Gastrocnemius medialis (tissue), 4 donors: ENCODE measurements around the gene POLE. TPM values are rescaled to one million over a fixed set of nuclear protein-coding genes. Genes with fewer than 3 reads are reported as not detected.

ENCODE experiments used
- ATAC-seq, 2 donors: fragments of 150-250 bp; one replicate each; pipeline ENCODE4 v1.9.1; 2016
- DNase-seq, 2 donors: peaks; one replicate each; pipeline ENCODE4 v3.0.0-alpha.2; 2019
- H3K27ac ChIP-seq, 4 donors: fragments of 200-600 bp; sonication (generic); 1 replicate in 1 of 4; 2 replicates in 3 of 4; pipeline ENCODE4 v1.5.1; 2016 to 2018; ENCODE audit warnings: mild to moderate bottlenecking in 2 of 4, moderate library complexity in 1 of 4
- H3K27me3 ChIP-seq, 3 donors: fragments of 200-600 bp; sonication (generic) in 2 of 3; 1 replicate in 1 of 3; 2 replicates in 2 of 3; pipeline versions ENCODE4 v1.5.1 to v1.6.0; 2016 to 2019; ENCODE audit warnings: mild to moderate bottlenecking in 1 of 3, moderate library complexity in 1 of 3
- H3K36me3 ChIP-seq, 2 donors: fragments of 200-600 bp; sonication (generic) in 1 of 2; one replicate each; pipeline ENCODE4 v1.5.1; 2017 to 2018
- H3K4me1 ChIP-seq, 2 donors: fragments of 200-600 bp; sonication (generic) in 1 of 2; one replicate each; pipeline ENCODE4 v1.5.1; 2016 to 2017; ENCODE audit warnings: mild to moderate bottlenecking in 2 of 2
- H3K4me3 ChIP-seq, 4 donors: fragments of 200-600 bp; sonication (generic) in 3 of 4; 1 replicate in 1 of 4; 2 replicates in 3 of 4; pipeline ENCODE4 v1.5.1; 2016 to 2019; ENCODE audit warnings: mild to moderate bottlenecking in 2 of 4
- H3K9me3 ChIP-seq, 3 donors: fragments of 200-600 bp; sonication (generic) in 2 of 3; 1 replicate in 1 of 3; 2 replicates in 2 of 3; pipeline ENCODE4 v1.5.1; 2016 to 2019
- POLR2A ChIP-seq, 2 donors: fragments of 450-650 bp; IDR thresholded peaks; one replicate each; pipeline ENCODE4 v1.6.1; 2017; ENCODE audit warnings: antibody characterized with exemption in 2 of 2, mild to moderate bottlenecking in 2 of 2, moderate library complexity in 2 of 2
- in situ Hi-C, 4 donors: fragments of 200-750 bp; cut with MboI; loops; one replicate each; pipeline versions ENCODE4 v1.15.0 to v1.8.0; 2017; ENCODE audit warnings: low sequenced_read_pairs in 4 of 4
- intact Hi-C: fragments of 100-400 bp; cut with DNase I; formaldehyde crosslinking; loops from one replicate; pipeline ENCODE4 v1.15.1; 2023; ENCODE audit warnings: low total_unique reads
- total RNA-seq, 4 donors: library from RNA; depleted of rRNA; stranded (reverse); fragments of >200 nt; gene quantifications; one replicate each; pipeline versions ENCODE4 v1.1.0 to v1.2.3, GENCODE V29; 2016
- TF ChIP-seq, protein P1 (sequence below), 5 experiments: fragments of 450-650 bp in 3 of 5; fragments of 200-600 bp in 2 of 5; sonication (generic) in 2 of 5; IDR thresholded peaks in 4 of 5; conservative IDR thresholded peaks in 1 of 5; 1 replicate in 4 of 5; 2 replicates in 1 of 5; pipeline ENCODE4 v1.5.1; 2016 to 2019; ENCODE audit warnings: antibody characterized with exemption in 5 of 5, mild to moderate bottlenecking in 3 of 5, moderate library complexity in 3 of 5

The POLE gene
- total RNA-seq, 4 donors from 2014 or later: 7.1 to 18.7 (median 11.1) TPM

DNA sequence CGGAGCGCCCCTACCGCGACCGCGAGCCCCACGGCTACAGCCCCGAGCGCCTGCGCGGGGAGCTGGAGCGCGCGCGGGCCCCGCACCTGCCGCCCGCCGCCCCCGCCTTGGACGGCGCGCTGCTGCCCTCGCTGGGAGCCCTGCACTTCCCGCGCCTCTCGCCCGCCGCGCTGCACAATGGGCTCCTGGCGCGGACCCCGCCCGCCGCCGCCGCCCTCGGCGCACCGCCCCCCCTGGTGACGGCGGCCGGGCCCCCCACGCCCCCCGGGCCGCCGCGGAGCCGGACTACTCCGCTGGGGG, 103.8 kb downstream of the POLE start:
- Histone ChIP-seq H3K36me3 (peaks cover 0 to 9% of the 10 kb centered on the region in 2 donors), H3K9me3 (no peaks in the 10 kb centered on the region), H3K4me3 (no peak overlapping the region), H3K27ac (no peak overlapping the region), H3K27me3 (no peaks in the 10 kb centered on the region), H3K4me1 (no peaks in the 10 kb centered on the region)
- TF ChIP-seq POLR2A (IDR thresholded peaks at IDR 0.05): no peak
- TF ChIP-seq, protein P1, sequence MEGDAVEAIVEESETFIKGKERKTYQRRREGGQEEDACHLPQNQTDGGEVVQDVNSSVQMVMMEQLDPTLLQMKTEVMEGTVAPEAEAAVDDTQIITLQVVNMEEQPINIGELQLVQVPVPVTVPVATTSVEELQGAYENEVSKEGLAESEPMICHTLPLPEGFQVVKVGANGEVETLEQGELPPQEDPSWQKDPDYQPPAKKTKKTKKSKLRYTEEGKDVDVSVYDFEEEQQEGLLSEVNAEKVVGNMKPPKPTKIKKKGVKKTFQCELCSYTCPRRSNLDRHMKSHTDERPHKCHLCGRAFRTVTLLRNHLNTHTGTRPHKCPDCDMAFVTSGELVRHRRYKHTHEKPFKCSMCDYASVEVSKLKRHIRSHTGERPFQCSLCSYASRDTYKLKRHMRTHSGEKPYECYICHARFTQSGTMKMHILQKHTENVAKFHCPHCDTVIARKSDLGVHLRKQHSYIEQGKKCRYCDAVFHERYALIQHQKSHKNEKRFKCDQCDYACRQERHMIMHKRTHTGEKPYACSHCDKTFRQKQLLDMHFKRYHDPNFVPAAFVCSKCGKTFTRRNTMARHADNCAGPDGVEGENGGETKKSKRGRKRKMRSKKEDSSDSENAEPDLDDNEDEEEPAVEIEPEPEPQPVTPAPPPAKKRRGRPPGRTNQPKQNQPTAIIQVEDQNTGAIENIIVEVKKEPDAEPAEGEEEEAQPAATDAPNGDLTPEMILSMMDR (IDR thresholded peaks at IDR 0.05 in 4 of 5, conservative IDR thresholded peaks at IDR 0.05 in 1 of 5): no peak
- ATAC-seq: no peak
- DNase-seq: no peak
- intact Hi-C loops: no loop called here
- in situ Hi-C loops: no loop called here

- peak overlapping the region in 2 of 4 donors; percentile 9 to 15 for H3K4me3 ChIP-seq
- no peaks in the 10 kb centered on the region for H3K4me1 ChIP-seq
- no peaks in the 10 kb centered on the region for H3K27me3 ChIP-seq
- peaks cover 0 to 9% of the 10 kb centered on the region in 2 donors for H3K36me3 ChIP-seq
- intact Hi-C loops (no loop called here), in situ Hi-C loops (no loop called here)
- DNase-seq: no peak
- no peaks in the 10 kb centered on the region for H3K9me3 ChIP-seq
- H3K27ac ChIP-seq: no peak overlapping the region
- ATAC-seq: no peak
- TF ChIP-seq, protein P1 (IDR thresholded peaks at IDR 0.05 in 4 of 5, conservative IDR thresholded peaks at IDR 0.05 in 1 of 5): no peak
- TF ChIP-seq POLR2A (IDR thresholded peaks at IDR 0.05): no peak
These were observed 104.3 kb downstream of the POLE start for GRCh38 chr12:132582582-132583410.

DNA sequence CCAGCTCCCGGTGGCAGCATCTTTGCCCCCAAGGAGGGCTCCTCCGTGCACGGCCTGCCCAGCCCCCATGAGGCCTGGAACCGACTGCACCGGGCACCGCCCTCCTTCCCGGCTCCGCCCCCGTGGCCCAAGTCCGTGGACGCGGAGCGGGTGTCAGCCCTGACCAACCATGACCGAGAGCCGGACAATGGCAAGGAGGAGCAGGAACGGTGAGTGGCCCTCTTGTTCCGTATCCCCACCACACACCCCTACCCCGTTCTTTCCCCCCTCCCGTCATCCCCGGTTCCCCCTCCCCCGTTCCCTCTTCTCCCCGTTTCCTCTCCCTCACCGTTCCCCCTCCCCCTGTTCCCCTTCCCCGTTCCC, 105.1 kb downstream of the POLE start:
- no peaks in the 10 kb centered on the region for H3K4me1 ChIP-seq
- H3K4me3 ChIP-seq: peak overlapping the region in 2 of 4 donors; percentile 9 to 15
- DNase-seq (no peak), ATAC-seq (no peak)
- no peaks in the 10 kb centered on the region for H3K9me3 ChIP-seq
- intact Hi-C loops (no loop called here), in situ Hi-C loops (no loop called here)
- no peak overlapping the region for H3K27ac ChIP-seq
- H3K27me3 ChIP-seq: no peaks in the 10 kb centered on the region
- TF ChIP-seq, protein P1 (IDR thresholded peaks at IDR 0.05 in 4 of 5, conservative IDR thresholded peaks at IDR 0.05 in 1 of 5): no peak
- TF ChIP-seq POLR2A (IDR thresholded peaks at IDR 0.05): no peak
- peaks cover 0 to 11% of the 10 kb centered on the region in 2 donors for H3K36me3 ChIP-seq

GRCh38 chr12:132581348-132582057, 105.6 kb downstream of the POLE start:
- Histone ChIP-seq H3K4me1 (no peaks in the 10 kb centered on the region), H3K9me3 (no peaks in the 10 kb centered on the region), H3K4me3 (no peak overlapping the region), H3K36me3 (peaks cover 0 to 16% of the 10 kb centered on the region in 2 donors), H3K27me3 (no peaks in the 10 kb centered on the region), H3K27ac (no peak overlapping the region)
- in situ Hi-C loops (no loop called here), intact Hi-C loops (no loop called here)
- DNase-seq: no peak
- TF ChIP-seq, protein P1 (IDR thresholded peaks at IDR 0.05 in 4 of 5, conservative IDR thresholded peaks at IDR 0.05 in 1 of 5): no peak
- no peak for TF ChIP-seq POLR2A (IDR thresholded peaks at IDR 0.05)
- no peak for ATAC-seq
